Stimulated activated CD4-positive, alpha-beta T cell treated with anti-CD3 and anti-CD28 coated beads, Interleukin-1b, Interleukin-23, amount 100 ng/mL, for 1 hour (primary cell): Measurements from ENCODE around the gene BAMBI.

ENCODE experiments used
- DNase-seq, 2 donors: peaks; one replicate each; pipeline ENCODE4 v3.0.0-alpha.2; 2020; ENCODE audit warnings: low read depth in 2 of 2

BAMBI gene

GRCh38 chr10:28705472-28705871 lies 28.2 kb downstream of the BAMBI start:
- no peak for DNase-seq

GRCh38 chr10:28709001-28709710 lies 31.8 kb downstream of the BAMBI start:
- DNase-seq, result no peak

- no peak for DNase-seq
These were observed 33.0 kb downstream of the BAMBI start for GRCh38 chr10:28710202-28710886.

- DNase-seq, result no peak
These were observed 33.7 kb downstream of the BAMBI start for GRCh38 chr10:28711041-28711440.

- no peak for DNase-seq
These were observed 34.5 kb downstream of the BAMBI start for GRCh38 chr10:28711776-28712175.

DNA sequence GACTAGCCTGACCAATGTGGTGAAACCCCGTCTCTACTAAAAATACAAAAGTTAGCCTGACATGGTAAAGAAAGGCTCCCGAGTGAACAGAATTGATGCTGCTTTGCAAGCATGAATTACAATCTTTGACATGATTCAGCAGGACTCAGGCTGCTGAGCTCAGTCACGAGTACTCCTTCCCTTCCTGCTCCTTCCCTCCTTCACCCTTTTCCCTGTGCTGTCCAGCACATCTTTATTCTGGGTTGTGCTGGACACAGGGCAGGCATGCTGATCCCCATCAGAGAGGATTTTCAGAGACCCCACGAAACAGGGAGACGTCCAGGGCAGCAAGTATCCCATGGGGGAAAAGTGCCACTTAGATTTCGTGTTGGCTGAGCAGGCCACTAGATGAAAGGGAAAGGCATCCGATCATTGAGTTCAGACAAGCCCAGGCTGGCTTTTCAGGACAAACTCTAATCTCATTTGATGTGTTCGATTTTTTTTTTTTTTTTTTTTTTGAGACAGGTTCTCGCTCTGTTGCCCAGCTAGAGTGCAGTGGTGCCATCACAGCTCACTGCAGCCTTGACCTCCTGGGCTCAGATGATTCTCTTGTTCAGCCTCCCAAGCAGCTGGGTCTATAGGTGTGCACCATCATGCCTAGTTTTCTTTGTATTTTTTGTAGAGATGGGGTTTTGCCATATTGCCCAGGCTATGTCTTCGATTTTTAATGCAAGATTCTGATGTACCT lies 36.5 kb downstream of the BAMBI start:
- DNase-seq, result no peak

DNA sequence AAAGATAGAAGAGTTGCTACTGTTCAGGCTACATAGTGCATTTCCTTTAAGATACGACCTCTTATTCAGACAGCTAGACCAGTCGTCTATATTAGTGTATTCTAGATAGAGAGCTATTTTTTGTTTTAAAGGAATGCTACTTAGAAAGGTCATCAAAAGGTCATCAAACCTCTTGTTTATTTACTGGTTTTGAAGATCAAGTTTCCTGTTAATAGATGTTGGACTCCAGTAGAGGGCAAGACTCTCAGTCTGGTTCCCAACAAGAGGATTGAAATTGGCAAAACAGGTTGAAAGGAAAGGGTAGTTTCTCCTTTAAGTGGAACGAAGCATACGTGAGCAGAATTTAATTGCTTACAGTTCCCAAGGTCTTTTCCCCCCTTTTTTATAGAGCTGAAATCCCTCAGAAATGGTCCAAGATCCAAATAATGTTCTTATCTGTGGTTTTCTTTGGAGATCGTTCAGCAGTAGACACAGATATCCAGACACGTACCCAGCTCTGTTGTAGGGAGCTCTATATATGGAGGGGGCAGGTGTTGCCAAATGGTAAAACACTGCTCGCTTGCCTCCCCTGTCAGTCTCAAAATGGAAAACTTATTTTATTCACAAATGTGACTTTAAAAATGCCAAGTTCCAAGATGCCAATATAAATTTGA lies 37.2 kb downstream of the BAMBI start:
- no peak for DNase-seq

GRCh38 chr10:28715246-28715645 lies 37.9 kb downstream of the BAMBI start:
- no peak for DNase-seq

GRCh38 chr10:28715757-28716156 lies 38.4 kb downstream of the BAMBI start:
- DNase-seq, result no peak

GRCh38 chr10:28716748-28717147 lies 39.4 kb downstream of the BAMBI start:
- no peak for DNase-seq

- DNase-seq, result no peak
These were observed 40.4 kb downstream of the BAMBI start for GRCh38 chr10:28717656-28718201.

DNA sequence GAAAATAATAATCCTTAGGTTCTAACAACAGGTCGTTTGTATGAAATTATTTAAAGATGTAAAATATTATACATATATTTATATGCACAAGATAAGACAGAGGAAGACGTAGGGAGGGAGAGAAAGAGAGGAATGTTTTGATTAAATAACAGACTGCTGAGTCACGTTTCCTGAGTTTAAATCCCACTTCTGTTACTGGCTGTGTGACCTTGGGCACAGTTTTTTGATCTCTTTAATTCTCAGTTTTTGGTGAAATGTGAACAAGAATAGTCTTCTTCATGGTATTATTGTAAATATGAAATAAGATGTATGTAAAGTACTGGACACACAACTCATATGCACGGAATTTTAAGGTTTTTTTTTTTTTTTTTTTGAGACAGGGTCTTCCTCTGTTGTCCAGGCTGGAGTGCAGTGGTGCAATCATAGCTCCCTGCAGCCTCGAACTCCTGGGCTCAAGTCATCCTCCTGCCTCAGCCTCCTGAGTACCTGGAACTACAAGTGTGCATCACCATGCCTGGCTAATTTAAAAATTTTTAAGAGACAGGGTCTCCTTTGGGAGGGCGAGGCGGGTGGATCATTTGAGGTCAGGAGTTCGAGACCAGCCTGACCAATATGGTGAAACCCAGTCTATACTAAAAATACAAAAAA lies 42.6 kb downstream of the BAMBI start:
- no peak for DNase-seq

DNA sequence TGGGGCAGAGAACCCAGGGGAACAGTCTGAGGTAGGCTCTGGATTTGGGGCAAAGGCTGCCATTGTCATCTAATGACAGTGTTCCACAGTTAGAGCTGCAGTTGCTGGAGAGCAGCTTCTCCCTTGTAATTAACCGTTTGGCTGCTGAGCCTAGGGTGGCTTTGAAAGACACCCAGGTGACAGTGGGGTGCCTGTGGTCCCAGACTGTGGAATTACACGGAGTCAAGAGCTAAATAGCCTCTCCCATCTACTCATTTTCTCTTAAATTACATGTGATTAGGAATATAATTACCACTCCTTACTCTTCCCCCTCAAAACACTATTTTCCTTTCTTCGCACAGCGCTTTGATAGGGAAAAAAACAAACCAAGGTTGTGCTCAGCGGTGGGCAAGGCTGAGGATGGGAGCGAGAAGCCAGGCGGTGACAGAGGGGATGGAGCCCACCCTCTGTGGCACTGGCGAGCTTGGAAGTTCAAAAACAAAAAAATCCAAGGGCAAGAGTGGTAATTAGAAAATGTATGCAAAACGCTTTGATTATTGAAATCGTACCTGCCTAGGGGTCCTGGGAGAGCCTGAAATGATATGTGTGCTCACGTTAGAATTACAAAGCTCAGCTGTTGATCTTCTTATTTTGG lies 44.1 kb downstream of the BAMBI start:
- no peak for DNase-seq

- no peak for DNase-seq
These were observed 44.9 kb downstream of the BAMBI start for GRCh38 chr10:28722065-28722803.

GRCh38 chr10:28728366-28728765 lies 51.0 kb downstream of the BAMBI start:
- DNase-seq, result no peak

DNA sequence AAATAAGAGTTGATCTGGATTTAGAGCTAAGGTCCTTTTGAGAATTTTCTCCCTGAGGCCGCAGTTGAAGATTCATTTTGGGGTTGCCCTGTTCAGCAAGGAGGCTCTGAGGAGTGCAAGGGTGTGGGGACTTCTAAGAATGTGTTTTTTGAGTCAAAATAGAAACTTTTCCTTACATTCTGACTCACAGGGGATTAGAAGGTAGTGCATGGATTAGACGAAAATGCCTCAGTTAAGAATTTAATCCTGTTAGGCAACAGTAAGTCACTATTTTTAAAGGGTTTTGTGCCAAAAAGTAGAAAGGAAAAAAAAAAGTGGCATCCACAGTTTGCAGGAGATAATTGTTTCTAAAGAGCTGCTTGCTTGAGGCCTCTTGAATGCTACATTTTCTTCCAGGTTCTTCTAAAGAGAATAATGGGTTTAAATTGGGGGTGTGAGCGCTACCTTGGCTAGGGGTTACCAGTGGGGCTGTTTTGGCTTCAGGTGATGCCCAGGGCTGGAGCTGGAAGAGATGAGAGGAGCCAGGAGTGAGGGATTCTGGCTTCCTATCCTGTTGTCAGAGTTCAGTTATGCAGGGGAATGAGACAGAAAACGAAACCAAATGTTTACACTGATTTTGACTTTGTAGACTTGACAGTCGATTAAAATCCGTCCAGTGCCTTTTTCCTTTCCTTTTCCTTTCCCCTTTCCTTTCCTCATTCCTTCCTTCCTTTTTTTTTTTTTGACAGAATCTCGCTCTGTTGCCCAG lies 52.9 kb downstream of the BAMBI start:
- DNase-seq, result no peak

GRCh38 chr10:28732091-28732490 lies 54.8 kb downstream of the BAMBI start:
- no peak for DNase-seq
